Amniotic epithelial cell (primary cell): ENCODE results near the gene TRPM6.
"Not testable (repeated sequence)": the region's sequence is repeated elsewhere in the genome, so short reads cannot be mapped to it uniquely, and the experiment has no call there.

Experiments used
- DNase-seq: peaks from one replicate; pipeline ENCODE4 v3.0.0-alpha.2; 2010; ENCODE audit warnings: low read depth

TRPM6 gene

GRCh38 chr9:74856989-74857388, 30.7 kb downstream of the TRPM6 start:
- DNase-seq = no peak

- no peak for DNase-seq
Measured at GRCh38 chr9:74855072-74855471, 32.6 kb downstream of the TRPM6 start.

GRCh38 chr9:74853024-74853423, 34.7 kb downstream of the TRPM6 start:
- DNase-seq = not testable (repeated sequence)

GRCh38 chr9:74848153-74848525, 39.6 kb downstream of the TRPM6 start:
- peak; percentile 1 for DNase-seq

- no peak for DNase-seq
Measured at GRCh38 chr9:74847478-74848152, 40.1 kb downstream of the TRPM6 start.

GRCh38 chr9:74846766-74847165, 41.0 kb downstream of the TRPM6 start:
- peak; percentile 23 for DNase-seq

- no peak for DNase-seq
Measured at GRCh38 chr9:74838351-74838750, 49.4 kb downstream of the TRPM6 start.

GRCh38 chr9:74824654-74825053, 63.1 kb downstream of the TRPM6 start:
- DNase-seq = peak; percentile 55

- DNase-seq = no peak
Measured at GRCh38 chr9:74821636-74822035, 66.1 kb downstream of the TRPM6 start.

GRCh38 chr9:74817816-74818215, 69.9 kb downstream of the TRPM6 start:
- DNase-seq = no peak

GRCh38 chr9:74817281-74817810, 70.4 kb downstream of the TRPM6 start:
- DNase-seq = no peak

GRCh38 chr9:74810200-74810599, 77.5 kb downstream of the TRPM6 start:
- DNase-seq = no peak

GRCh38 chr9:74804018-74804385, 83.7 kb downstream of the TRPM6 start:
- peak; percentile 49 for DNase-seq

- no peak for DNase-seq
Measured at GRCh38 chr9:74803376-74804017, 84.2 kb downstream of the TRPM6 start.

- DNase-seq = no peak
Measured at GRCh38 chr9:74800226-74800625, 87.5 kb downstream of the TRPM6 start.

- no peak for DNase-seq
Measured at GRCh38 chr9:74795803-74796202, 91.9 kb downstream of the TRPM6 start.

- DNase-seq = no peak
Measured at GRCh38 chr9:74795081-74795480, 92.6 kb downstream of the TRPM6 start.

- no peak for DNase-seq
Measured at GRCh38 chr9:74784506-74784905, 103.2 kb downstream of the TRPM6 start.

GRCh38 chr9:74783408-74783807, 104.3 kb downstream of the TRPM6 start:
- DNase-seq = peak; percentile 56

- DNase-seq = peak; percentile 45
Measured at GRCh38 chr9:74777136-74777879, 110.4 kb downstream of the TRPM6 start.

GRCh38 chr9:74775396-74775795, 112.3 kb downstream of the TRPM6 start:
- DNase-seq = peak; percentile 25

GRCh38 chr9:74773886-74774479, 113.7 kb downstream of the TRPM6 start:
- peak; percentile 60 for DNase-seq

- DNase-seq = no peak
Measured at GRCh38 chr9:74772121-74772520, 115.6 kb downstream of the TRPM6 start.
